Measurements from ENCODE around the gene SPAM1.
"Not testable (repeated sequence)": the region's sequence is repeated elsewhere in the genome, so short reads cannot be mapped to it uniquely, and the experiment has no call there.

SPAM1 gene

GRCh38 chr7:123924941-123925340, at the start of gene SPAM1:
Gene SPAM1 (plus strand): TSS chr7:123925241. CDS start chr7:123953571, 28,330 bp downstream.
- DNase-seq: no peak

- no peak for DNase-seq
Measured at GRCh38 chr7:123876557-123877256, 48.3 kb upstream of the SPAM1 start.

GRCh38 chr7:123879628-123880027, 45.4 kb upstream of the SPAM1 start:
- DNase-seq: no peak

- DNase-seq: no peak
Measured at GRCh38 chr7:123881300-123881699, 43.7 kb upstream of the SPAM1 start.

DNA sequence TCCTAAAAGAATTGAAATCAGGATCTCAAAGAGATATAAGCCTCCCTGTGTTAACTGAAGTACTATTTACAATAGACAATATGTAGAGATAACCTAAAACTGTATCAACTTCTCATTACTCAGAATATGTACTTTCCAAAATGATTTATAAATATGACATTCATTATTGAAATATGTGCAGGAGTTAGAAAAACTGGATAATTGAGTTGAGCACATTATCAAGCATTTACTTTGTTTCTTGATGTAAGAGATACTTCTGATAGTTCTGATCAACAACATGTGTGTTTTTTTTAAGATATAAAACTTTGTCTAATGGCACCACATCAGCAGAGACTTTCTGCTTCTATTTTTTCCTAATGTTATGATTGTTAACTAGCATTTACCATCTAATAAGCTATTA, 41.9 kb upstream of the SPAM1 start:
- DNase-seq: no peak

DNA sequence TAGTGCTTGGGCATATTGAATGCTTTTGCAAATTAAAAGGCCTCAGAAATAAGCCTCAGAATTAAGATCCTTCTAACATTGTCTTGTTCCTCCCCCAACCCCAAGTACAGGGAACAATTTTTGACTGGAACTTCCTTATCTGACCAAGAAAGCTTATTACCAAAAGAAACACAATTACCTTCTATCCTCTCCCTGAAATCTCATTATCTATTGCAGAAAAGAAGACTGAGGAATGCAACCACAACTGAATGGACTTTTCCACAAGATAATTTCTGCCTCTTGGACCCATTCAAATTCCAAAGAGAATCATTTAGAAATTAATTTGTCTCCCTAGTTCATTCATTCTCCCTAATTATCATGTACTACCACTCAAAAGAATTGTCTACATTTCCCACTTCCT, 36.8 kb upstream of the SPAM1 start:
- DNase-seq: no peak

- DNase-seq: not testable (repeated sequence)
Measured at GRCh38 chr7:123894753-123895152, 30.3 kb upstream of the SPAM1 start.

DNA sequence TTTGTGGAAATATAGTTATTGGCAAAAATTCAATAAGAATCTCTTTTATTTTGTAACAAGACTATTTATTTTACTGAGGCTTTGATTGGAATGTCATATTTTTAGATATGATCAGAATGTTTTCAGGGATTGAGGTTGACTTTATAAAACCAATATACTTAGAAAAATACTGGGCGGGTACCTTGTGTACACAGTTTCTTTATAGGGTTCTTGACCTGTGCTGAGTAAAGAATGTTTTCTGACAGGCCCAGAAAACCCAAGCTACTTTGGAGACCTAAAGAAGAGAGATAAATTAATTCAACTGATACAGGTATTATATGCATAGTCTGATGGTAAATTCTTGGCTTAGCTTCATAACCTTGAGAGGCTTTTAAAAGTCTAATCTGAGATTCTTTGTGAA, 23.9 kb upstream of the SPAM1 start:
- DNase-seq: no peak

DNA sequence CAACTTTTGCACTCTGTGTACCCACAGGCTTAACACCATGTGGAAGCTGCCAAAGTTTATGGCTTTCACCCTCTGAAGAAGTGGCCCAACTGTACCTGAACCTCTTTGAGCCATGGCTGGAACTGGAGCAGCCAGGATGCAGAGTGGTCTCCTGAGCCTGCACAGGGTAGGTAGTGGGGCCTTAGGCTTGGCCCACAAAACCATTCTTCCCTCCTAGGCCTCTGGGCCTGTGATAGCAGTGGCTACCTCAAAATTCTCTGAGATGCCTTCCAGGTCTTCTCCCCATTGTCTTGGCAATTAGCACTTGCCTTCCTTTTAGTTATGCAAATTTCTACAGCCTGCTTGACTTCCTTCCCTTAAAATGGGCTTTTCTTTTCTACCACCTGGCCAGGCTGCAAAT, 19.3 kb upstream of the SPAM1 start:
- DNase-seq: no peak

- DNase-seq: no peak
Measured at GRCh38 chr7:123916240-123916724, 8.8 kb upstream of the SPAM1 start.

DNA sequence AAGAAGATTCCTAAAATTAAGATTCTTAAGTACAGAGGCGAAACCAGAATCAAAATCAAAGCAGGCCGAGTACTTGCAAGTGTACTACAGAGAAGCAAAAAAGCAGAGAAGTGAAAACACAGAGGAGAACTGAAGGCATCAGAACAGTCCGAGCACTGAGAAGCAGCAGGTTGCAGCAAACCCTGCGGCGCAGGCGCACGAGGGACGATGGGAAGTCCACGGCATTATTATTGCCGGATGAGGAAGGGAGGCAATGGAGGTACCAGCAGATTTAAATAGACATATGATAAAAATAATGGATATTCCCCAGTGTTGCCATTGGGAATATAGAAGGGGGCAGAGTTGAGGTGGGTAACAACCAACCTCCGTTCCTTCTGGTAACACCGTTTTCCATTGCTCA, 7.2 kb upstream of the SPAM1 start:
- no peak for DNase-seq

DNA sequence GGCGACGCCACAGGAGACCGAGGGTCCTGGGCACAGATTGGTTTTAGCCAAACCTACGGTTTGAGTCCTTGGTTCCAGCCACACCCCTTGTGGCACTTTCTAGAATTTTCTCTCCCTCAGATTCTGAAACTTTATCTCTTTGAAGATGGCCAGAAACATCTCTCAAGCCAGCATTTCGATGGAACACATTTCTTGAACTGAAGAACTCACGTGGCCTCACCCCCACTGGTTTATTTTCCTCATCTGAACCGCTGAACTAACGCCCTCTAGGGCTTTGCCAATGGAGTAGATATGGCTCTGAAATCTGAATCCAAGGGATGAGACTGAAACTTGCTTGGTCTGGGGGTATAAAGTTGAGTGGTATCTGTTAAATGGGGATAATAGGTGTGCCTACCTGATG, 6.7 kb upstream of the SPAM1 start:
- DNase-seq: no peak

DNA sequence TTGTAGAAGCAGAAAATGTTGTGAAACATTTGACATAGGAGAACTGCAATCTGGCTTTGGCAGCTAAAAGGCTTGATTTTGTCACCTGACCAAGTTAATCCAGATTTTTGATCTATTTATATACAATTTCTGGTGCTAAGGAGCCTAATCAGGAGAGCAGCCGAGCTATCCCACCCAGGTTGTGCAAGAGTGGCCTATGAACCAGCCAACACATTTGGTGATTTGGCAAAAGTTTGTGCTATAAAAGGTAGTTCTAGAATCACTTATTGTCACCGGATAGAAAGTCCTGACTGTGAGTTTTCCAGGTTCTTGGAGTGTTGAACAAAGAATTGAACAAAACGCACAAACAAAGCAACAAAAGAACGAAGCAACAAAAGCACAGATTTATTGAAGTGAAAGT, 1.4 kb upstream of the SPAM1 start:
- no peak for DNase-seq

DNA sequence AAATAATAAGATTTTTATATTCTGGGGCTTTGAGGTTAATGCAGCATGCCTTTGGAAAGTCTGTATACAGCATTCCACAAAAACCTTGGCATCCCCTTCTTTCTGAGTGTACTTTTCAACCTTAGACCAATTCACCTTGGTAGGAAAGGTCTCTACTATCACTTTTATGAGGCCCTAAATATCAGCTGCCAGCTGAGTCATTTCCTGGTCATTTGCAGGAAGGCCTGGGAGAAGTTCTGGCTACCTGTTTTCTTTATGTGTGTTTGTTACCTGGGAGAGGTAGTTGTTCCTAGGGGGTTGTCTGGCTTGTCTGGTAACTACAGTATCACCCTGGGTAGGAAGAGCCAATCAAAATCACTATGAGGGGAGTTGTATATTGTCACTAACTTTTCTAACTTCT, 4.1 kb downstream of the SPAM1 start:
- no peak for DNase-seq

- DNase-seq: no peak
Measured at GRCh38 chr7:123929655-123930054, 4.6 kb downstream of the SPAM1 start.

- no peak for DNase-seq
Measured at GRCh38 chr7:123935436-123936381, 10.7 kb downstream of the SPAM1 start.

DNA sequence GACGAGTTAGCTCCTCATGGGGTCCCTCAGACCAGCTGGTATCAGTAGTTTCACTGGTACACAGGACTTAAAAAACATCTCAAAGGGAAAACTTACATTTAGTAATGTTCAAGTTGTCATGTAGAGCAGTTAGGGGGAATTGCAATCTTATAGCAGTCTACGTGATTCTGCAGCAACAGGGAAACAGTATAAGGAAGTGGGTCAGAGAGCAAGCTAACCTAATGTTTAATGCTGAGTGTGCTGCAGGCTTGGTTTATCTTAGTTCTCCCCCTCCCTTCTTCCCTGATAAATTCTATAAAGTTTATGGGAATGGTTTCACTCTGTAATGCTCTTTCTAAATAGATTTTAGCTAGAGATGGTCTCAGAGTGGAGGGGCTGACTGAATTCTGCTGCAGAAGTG, 11.3 kb downstream of the SPAM1 start:
- no peak for DNase-seq

DNA sequence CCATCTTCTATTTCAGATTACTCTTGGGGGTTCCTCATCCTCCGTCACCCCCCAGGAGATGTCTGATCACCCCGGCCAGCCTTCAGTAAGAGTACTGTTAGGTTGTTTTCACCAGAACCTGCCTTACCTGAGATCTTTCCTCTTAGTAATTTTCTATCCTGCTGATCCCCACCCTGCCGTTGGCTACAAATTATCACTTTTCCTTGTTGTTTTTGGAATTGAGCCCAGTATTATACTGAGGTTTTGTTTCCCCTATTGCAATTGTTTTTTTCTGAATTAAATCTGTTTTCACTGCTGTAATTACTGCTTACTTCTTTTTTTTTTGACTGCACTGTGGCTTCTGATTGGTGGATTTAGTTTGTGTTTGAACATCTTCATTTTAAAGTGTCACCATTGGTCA, 14.7 kb downstream of the SPAM1 start:
- no peak for DNase-seq

DNA sequence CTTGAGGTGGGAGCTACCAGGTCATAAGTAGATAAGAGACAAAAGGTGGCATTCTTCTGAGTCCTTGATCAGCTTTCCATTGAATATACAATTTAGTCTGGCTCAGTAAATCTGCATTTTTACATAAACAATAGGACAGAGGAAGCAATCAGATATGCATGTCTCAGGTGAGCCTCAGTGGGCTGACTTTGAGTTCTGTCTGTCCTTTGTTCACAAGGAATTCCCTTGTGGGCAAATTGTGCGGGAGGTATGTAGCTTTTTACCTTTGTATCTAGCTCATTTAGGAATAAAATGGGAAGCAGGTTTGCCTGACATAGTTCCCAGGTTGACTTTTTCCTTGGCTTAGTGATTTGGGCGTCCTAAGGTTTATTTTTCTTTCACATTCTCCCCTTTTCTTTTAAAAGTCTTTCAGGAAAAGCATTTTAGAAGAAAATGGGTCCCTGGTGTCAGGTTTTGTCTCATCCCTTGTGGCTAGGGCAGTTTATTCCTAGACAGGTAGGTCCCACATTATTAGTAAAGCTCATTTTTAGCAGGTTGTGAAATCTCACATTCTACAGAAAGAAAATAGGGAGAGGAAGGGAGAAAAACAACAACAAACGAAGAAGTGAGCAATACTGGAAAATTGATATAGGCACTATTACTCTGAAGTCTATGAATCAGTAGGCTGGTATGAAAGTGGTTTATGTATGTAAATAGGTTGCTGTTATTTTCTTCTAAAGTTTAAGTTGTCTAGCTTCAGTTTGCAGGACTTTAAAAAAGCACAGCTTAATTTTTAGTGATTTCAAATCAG, 16.5 kb downstream of the SPAM1 start:
- no peak for DNase-seq

- no peak for DNase-seq
Measured at GRCh38 chr7:123944395-123944794, 19.4 kb downstream of the SPAM1 start.

DNA sequence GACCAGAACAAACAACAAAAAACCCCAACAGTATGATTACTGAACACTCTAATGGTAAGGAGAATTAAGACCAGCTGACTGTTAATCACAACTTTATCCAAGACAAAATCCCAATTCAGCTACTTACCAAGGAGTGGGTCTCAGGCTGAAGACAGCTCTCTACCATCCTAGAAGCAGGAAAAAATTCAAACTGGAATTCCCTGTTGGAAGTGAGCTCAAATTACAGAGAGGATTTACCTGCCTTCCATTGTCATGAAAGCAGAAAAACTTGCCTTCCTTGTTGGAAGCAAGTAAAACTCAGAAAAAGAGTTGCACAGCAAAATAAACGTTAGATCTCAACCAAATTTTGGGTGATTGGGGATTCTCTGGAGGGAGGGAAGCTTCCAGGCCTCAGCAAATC, 20.9 kb downstream of the SPAM1 start:
- DNase-seq: no peak

GRCh38 chr7:123948136-123948535, 23.1 kb downstream of the SPAM1 start:
- no peak for DNase-seq

DNA sequence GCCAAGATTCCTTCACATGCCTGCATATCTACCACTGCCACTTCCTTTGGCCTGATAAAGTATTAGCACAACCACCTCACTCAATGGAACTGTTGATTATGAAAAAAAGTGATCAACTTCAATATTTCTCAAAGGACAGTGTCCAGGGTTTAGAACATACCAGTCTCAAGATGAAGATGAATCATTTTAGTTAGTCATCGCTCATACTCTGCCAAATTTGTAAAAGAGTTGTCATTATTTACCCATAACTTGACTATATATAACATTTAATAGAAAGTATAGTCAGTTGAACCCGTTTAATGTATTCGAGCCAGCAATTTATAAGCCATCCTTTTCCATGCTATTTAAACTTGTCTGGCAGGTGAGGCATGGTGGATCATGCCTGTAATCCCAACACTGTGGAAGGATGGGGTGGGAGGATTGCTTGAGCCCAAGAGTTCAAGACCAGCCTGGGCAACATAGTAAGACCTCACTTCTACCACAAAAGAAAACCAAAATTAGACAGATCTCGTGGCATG, 33.2 kb downstream of the SPAM1 start:
- DNase-seq: no peak
